HG02610 (cell line): ENCODE data around the gene PLLP.

Experiments used
- ATAC-seq: cut with Tn5 transposase; IDR thresholded peaks from one replicate; pipeline ENCODE4 v1.9.1; 2021; ENCODE audit warnings: mild to moderate bottlenecking, moderate library complexity; ENCODE audit not compliant: unreplicated experiment

Gene PLLP

DNA sequence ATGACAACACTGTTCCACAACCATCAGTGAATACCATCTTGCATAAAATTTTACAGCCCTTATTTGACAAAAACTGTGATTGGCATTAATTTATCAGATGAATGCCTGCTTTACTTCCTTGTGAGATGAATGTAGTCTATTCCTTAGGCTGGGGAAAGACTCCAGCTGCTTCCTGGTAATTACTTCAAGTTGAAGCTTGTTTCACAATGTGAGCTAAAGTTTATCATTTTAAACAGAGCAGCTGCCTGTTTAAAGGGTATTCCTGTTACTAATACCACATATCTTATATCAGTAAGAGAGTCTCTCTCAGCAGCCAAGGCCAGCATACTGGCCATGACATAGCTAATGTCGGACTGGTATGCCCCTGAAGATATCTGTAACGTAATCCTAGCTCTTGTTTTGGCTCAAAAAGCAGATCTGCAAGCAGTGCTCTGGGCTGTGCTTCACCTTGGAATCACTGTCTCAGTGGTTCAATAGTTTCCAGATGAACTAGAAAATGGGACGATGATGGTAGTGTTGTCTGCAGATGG, 52.6 kb downstream of the PLLP start:
- no peak for ATAC-seq

DNA sequence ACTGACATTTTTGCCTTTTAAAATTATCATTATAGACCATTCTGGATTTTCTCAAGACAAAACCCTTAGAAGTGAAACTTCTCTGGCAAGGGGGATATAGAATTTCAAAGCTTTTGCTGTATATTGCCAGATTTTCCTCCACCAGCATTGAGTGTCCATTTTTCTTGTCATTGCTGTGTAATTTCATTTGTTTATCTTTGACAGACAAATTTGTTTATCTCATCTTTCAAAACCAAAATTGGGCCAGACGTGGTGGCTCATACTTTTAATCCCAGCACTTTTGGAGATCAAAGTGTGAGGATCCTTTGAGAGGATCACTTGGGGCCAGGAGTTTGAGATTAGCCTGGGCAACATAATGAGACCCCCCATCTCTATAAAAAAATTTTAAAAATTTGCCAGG, 55.4 kb downstream of the PLLP start:
- no peak for ATAC-seq

DNA sequence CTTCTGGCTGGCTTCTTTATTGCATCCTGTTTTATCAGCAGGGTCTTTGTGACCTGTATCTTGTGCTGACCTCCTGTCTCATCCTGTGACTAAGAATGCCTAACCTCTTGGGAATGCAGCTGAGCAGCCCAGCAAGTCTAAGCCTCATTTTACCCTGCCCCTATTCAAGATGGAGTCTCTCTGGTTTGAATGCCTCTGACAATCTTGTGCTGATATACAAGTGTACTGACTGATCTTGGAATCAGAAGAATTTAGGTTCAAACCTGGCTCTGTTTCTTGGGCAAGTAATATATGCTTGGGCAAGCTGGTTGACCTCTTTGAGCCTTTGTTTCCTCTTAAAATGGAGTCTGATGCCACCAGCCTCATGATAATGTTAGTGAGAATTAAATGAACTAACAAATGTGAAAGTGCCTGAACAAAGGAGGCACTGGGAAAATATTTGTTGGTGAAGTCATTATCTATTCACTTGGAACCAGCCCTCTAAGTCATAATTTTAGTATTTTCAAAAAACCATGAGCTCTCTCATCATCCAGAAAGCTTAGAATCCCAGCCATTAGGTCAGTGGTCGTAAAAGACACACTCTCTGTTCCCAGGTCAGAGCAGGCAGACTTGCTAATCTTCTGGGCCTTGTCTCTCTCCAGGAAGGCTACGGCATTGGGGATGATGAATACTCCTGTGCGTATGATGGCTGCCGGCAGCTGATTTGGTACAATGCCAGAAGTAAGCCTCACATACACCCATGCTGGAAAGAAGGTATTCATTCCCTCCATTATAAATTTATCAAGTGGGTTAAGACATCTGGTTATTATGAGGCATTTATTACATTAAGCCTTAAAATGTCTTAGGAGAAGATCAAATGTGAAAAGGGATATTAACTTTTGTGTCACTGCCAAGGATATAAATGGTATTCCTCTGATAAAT, 57.5 kb downstream of the PLLP start:
- ATAC-seq = no peak

DNA sequence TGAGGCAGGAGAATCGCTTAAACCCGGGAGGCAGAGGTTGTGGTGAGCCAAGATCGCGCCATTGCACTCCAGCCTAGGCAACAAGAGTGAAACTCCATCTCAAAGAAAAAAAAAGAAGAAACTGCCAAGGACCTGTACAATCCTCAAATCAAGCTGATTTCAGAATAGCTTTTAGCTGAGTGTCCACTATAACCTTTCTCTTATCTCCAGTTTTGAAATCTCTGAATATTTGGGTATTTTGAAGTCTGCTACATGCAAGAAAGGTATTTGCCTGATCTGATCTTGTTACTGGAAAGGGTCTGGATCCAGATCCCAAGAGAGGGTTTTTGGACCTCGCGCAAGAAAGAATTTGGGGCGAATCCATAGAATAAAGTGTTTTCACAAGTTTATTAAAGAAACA, 58.5 kb downstream of the PLLP start:
- ATAC-seq = no peak

DNA sequence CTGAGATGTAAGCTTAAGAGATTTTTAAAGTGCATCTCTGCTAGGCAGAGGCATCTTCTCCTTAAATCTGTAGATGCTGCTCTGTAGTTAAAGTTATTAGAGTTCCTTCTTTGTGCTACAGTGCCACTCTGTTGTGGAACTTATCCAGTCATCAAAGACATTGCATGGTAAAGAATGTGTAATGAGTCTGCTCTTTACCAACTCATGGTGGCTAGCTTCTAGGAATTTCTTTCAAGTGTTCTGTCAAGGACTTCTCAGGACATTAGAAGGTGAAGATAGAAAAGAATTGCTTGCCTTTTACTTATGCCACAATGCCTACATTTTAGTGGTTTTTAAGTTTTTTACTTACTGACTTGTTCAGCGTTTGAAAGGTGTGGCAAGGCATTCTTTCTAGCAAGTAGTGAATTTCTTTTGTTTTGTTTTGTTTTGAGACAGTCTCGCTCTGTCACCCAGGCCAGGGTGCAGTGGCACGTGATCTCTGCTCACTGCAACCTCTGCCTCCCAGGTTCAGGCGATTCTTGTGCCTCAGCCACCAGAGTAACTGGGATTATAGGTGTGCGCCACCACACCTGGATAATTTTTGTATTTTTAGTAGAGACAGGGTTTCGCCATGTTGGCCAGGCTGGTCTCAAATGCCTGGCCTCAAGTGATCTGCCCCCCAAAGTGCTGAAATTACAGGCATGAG, 59.7 kb downstream of the PLLP start:
- ATAC-seq = no peak

DNA sequence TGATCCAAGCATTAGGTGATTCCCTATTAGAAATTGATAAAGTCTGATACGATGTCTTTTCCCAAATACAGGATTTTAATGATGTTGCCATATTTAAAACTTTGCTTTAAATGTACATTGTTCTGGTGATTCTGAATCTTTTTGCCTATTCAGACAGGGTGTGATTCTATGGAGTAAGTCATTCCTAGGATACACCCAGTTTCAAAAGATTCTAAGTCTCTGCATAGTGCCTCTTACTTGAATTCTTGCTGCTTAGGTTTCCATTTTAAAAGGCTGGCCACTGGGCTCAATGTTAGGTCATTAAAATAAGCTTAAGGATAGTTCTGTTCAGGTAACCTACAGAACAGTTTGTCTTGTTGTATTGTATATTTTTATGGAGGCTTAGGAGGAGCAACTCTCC, 61.4 kb downstream of the PLLP start:
- ATAC-seq = no peak

DNA sequence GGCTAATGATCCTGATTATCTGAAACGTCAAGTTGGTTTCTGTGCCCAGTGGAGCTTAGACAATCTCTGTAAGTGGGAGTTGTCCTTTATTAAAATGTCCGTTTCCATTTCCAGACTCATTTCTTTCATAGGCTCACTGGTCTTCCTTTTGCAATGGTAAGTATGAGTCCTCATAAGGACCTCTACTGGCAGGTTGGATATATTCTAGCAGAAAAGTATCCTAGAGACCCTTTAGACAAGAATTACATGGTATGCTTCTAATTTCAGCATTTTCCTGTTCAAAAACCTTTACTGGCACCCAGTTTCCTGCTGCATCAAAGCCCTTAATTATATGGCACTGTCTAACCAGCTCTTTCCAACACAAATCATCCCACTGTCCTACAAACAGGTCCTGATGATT, 67.5 kb downstream of the PLLP start:
- no peak for ATAC-seq

DNA sequence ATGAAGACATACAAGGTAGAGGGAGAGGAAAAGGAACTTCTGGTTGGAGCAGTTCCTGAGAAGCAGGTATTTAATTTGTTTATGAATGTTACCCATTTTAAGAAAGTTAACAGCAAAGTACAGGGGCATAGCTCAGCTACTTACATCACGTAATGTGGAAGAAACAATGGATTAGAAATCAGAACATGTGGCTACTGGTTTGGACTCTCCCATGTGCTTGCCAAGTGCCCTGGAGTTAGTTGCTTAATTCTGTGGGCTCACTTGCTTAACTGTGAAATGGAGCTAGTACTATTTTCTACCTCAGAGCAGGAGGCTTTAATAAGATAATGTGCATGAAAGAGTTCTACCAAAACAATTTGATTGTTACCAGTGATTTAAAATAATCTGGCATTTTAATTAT, 71.0 kb downstream of the PLLP start:
- no peak for ATAC-seq

DNA sequence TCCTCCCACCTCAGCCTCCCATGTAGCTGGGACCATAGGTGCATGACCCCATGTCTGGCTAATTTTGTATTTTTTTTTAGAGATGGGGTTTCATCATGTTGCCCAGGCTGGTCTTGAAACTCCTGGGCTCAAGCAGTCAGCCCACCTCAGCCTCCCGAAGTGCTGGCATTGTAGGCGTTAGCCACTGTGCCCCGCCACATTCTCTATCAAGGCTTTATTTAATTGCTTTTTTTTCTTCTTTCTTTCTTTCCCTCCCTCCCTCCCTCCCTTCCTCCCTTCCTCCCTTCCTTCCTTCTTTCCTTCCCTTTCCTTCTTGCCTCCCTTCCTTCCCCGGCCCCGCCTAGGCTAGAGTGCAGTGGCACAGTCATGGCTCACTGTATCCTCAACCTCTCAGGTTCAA, 74.7 kb downstream of the PLLP start:
- ATAC-seq = no peak

DNA sequence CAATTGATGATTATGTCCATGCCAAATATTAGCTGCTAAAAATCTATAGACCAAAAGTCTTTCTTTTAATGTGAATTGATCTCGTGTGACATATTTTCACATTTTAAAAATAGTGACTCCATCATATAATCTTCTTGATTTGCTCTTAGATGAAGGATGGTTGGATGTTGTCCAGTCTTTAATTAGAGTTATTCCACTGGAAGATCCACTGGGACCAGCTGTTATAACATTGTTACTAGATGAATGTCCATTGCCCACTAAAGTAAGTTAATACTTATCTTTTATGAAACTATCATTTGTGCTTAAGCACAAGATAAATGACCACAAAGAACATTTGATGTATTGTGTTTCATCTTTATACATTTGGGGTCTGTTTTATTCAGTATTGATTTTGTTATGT, 75.5 kb downstream of the PLLP start:
- ATAC-seq = no peak
